ENCODE data around the gene KRT20. TPM values are rescaled to one million over a fixed set of nuclear protein-coding genes. Genes with fewer than 3 reads are reported as not detected.

The KRT20 gene
- total RNA-seq, 4 donors from 2014 or later = 207 to 797 (median 735) TPM

DNA sequence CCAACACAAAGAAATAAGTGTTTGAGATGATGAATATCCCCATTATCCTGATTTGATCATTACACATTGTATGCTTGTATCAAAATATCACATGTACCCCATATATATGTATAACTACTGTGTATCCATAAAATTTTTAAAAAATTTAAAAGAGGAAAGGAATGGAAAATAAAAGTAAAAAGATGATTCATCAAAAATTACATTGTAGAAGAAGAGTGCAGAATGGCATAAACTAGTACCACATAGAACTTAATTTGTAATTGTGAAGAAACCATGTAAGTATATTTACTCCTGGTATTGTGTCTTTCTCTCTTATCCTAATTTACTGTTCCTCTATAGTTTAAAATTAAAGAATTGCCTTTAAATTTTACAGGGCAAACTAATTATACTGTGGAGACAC lies 51.2 kb downstream of the KRT20 start:
- Histone ChIP-seq H3K27me3 (peaks cover under 1% of the 10 kb centered on the region), H3K4me3 (no peak overlapping the region), H3K4me1 (no peaks in the 10 kb centered on the region), H3K27ac (no peak overlapping the region), H3K9me3 (no peaks in the 10 kb centered on the region), H3K36me3 (no peaks in the 10 kb centered on the region)
- intact Hi-C loops (cut with DNase I; ENCODE audit: low total_unique reads) (no loop called here), in situ Hi-C loops (cut with MboI; ENCODE audit: low pct_ligation_motif_present in 1 of 4, low pct_unique_long_range_greater_than_20kb in 1 of 4, low sequenced_read_pairs in 3 of 4) (no loop called here)
- no peak for DNase-seq
- no peak for TF ChIP-seq POLR2AphosphoS5 (IDR thresholded peaks at IDR 0.05)
- TF ChIP-seq POLR2A (IDR thresholded peaks at IDR 0.05) = no peak
- TF ChIP-seq EP300 (IDR thresholded peaks at IDR 0.05; ENCODE audit: low read depth) = no peak
- TF ChIP-seq, protein P1, sequence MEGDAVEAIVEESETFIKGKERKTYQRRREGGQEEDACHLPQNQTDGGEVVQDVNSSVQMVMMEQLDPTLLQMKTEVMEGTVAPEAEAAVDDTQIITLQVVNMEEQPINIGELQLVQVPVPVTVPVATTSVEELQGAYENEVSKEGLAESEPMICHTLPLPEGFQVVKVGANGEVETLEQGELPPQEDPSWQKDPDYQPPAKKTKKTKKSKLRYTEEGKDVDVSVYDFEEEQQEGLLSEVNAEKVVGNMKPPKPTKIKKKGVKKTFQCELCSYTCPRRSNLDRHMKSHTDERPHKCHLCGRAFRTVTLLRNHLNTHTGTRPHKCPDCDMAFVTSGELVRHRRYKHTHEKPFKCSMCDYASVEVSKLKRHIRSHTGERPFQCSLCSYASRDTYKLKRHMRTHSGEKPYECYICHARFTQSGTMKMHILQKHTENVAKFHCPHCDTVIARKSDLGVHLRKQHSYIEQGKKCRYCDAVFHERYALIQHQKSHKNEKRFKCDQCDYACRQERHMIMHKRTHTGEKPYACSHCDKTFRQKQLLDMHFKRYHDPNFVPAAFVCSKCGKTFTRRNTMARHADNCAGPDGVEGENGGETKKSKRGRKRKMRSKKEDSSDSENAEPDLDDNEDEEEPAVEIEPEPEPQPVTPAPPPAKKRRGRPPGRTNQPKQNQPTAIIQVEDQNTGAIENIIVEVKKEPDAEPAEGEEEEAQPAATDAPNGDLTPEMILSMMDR (IDR thresholded peaks at IDR 0.05) = no peak

DNA sequence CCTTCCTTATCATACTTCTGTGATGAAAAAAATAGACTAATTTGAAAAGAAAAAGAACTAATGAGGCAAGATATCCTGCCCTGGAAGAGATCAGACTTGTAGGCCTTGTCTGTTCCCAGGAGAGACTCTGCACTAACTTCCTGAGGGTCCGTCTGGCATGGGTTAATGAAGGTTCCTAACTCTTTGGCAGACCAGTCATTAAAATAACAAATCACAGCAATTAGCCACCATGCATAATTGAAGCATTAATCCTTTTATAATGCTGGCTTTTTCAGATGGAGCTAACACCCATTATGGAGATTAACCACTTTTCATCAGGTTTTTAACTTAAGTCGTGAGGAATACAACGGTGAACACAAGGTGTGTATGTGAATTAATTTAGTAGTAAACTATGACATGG lies 52.2 kb downstream of the KRT20 start:
- H3K36me3 ChIP-seq = no peaks in the 10 kb centered on the region
- TF ChIP-seq POLR2A (IDR thresholded peaks at IDR 0.05) (no peak), EP300 (IDR thresholded peaks at IDR 0.05; ENCODE audit: low read depth) (no peak), POLR2AphosphoS5 (IDR thresholded peaks at IDR 0.05) (no peak)
- TF ChIP-seq, protein P1 (IDR thresholded peaks at IDR 0.05) = no peak
- H3K27ac ChIP-seq = no peak overlapping the region
- H3K27me3 ChIP-seq = no peaks in the 10 kb centered on the region
- no peak overlapping the region for H3K4me3 ChIP-seq
- in situ Hi-C loops (cut with MboI; ENCODE audit: low pct_ligation_motif_present in 1 of 4, low pct_unique_long_range_greater_than_20kb in 1 of 4, low sequenced_read_pairs in 3 of 4) (no loop called here), intact Hi-C loops (cut with DNase I; ENCODE audit: low total_unique reads) (no loop called here)
- H3K4me1 ChIP-seq = no peaks in the 10 kb centered on the region
- H3K9me3 ChIP-seq = no peaks in the 10 kb centered on the region
- 86 to 90% methylated on average over 3 of the region's 3 CpGs for WGBS, 2 donors (ENCODE audit: low coverage in 1 of 2)
- no peak for DNase-seq

DNA sequence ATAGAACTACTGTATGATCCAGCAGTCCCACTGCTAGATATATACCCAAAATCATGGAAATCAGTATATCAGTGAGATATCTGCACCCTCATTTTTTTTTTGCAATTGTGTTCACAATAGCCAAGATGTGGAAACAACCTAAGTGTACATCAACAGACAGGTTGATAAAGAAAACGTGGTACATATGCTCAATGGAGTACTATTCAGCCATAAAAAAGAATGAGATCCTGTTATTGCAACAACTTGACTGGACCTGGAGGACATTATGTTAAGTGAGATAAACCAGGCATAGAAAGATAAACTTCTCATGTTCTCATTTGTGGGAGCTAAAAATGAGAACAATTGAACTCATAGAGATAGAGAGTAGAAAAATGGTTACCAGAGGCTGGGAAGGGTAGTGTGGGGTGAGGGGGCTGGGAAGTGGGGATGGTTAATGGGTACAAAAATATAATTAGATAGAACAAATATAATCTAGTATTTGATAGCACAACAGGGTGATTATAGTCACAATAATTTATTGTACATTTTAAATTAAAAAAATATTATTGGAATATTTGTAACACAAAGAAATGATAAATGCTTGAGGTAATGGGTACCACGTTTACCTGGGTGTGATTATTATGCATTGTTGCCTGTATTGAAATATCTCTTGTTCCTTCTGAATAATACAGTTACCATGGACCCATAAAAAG lies 54.8 kb downstream of the KRT20 start:
- no peaks in the 10 kb centered on the region for H3K27me3 ChIP-seq
- intact Hi-C loops (cut with DNase I; ENCODE audit: low total_unique reads) (no loop called here), in situ Hi-C loops (cut with MboI; ENCODE audit: low pct_ligation_motif_present in 1 of 4, low pct_unique_long_range_greater_than_20kb in 1 of 4, low sequenced_read_pairs in 3 of 4) (no loop called here)
- H3K36me3 ChIP-seq = no peaks in the 10 kb centered on the region
- TF ChIP-seq EP300 (IDR thresholded peaks at IDR 0.05; ENCODE audit: low read depth) (no peak), POLR2A (IDR thresholded peaks at IDR 0.05) (no peak), POLR2AphosphoS5 (IDR thresholded peaks at IDR 0.05) (no peak)
- TF ChIP-seq, protein P1 (IDR thresholded peaks at IDR 0.05) = no peak
- no peak overlapping the region for H3K4me3 ChIP-seq
- DNase-seq = no peak
- H3K27ac ChIP-seq = no peak overlapping the region
- H3K9me3 ChIP-seq = no peaks in the 10 kb centered on the region
- 90% methylated on average over 2 of the region's 2 CpGs for WGBS, 2 donors (ENCODE audit: low coverage in 1 of 2)
- no peaks in the 10 kb centered on the region for H3K4me1 ChIP-seq

DNA sequence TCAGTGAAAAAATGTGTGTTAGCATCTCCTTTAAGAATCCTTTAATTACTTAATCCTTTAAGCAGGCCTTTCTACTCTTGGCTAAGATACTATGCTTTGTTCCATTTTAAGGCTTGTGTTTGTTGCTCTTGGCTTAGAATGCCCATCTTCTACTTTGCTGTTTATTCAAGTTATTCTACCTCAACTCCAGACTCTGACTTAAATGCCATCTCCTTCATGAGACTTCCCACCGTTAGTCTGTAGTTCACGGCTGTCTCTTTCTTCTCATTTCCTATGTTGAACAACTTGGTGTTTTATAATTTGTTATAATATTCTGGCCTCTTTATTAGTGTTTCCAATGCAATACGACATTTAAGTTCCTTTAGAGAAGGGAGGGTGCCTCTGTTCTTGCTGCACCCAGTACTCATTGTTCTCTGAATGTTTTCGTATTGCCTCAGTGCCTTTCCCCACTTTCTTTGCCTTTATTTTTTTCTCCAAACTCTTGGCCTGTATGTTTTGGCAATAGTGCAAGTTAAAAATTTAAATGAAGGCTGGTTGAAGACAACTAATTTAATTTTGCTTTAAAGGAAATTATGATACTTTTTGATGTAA lies 56.5 kb downstream of the KRT20 start:
- in situ Hi-C loops (cut with MboI; ENCODE audit: low pct_ligation_motif_present in 1 of 4, low pct_unique_long_range_greater_than_20kb in 1 of 4, low sequenced_read_pairs in 3 of 4) = no loop called here
- no peak overlapping the region for H3K4me3 ChIP-seq
- no peaks in the 10 kb centered on the region for H3K36me3 ChIP-seq
- H3K27ac ChIP-seq = no peak overlapping the region
- no peaks in the 10 kb centered on the region for H3K4me1 ChIP-seq
- no peaks in the 10 kb centered on the region for H3K27me3 ChIP-seq
- H3K9me3 ChIP-seq = no peaks in the 10 kb centered on the region
- WGBS, 2 donors (ENCODE audit: low coverage in 1 of 2) = 92 to 96% methylated on average over 4 of the region's 4 CpGs
- TF ChIP-seq POLR2AphosphoS5 (IDR thresholded peaks at IDR 0.05) (no peak), EP300 (IDR thresholded peaks at IDR 0.05; ENCODE audit: low read depth) (no peak), POLR2A (IDR thresholded peaks at IDR 0.05) (no peak)
- TF ChIP-seq, protein P1 (IDR thresholded peaks at IDR 0.05) = no peak
- intact Hi-C loops (cut with DNase I; ENCODE audit: low total_unique reads) = no loop called here
- DNase-seq = no peak
